ENCODE measurements around the gene AXL.
"Not testable (repeated sequence)": the region's sequence is repeated elsewhere in the genome, so short reads cannot be mapped to it uniquely, and the experiment has no call there.

Gene AXL

DNA sequence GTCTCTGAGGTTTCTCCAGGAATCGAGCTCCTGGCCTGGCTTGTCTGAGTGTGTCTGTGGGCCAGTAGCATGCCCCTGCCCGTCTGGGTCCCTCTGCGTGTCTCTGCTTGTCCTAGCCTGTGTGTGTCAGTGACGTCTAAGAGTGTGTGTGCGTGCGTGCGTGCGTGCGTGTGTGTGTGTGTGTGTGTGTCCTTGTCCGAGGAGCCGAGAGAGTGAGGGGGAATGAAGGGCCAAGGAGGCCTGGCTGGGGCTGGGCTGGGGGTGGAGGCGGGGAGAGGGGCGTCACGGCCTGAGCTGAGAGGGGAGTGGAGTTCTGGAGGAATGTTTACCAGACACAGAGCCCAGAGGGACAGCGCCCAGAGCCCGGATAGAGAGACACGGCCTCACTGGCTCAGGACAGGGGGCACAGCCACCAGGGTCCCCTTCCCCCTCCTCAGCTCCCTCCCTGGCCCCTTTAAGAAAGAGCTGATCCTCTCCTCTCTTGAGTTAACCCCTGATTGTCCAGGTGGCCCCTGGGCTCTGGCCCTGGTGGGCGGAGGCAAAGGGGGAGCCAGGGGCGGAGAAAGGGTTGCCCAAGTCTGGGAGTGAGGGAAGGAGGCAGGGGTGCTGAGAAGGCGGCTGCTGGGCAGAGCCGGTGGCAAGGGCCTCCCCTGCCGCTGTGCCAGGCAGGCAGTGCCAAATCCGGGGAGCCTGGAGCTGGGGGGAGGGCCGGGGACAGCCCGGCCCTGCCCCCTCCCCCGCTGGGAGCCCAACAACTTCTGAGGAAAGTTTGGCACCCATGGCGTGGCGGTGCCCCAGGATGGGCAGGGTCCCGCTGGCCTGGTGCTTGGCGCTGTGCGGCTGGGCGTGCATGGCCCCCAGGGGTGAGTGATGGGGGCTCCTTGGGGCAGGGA lies at the start of gene AXL:
TSS of gene AXL (plus strand) at position 609 of the 893 bp plus-strand sequence. CDS start at position 779, 170 bp downstream.
- DNase-seq (ENCODE audit: low read depth in 3 of 3) = no peak

DNA sequence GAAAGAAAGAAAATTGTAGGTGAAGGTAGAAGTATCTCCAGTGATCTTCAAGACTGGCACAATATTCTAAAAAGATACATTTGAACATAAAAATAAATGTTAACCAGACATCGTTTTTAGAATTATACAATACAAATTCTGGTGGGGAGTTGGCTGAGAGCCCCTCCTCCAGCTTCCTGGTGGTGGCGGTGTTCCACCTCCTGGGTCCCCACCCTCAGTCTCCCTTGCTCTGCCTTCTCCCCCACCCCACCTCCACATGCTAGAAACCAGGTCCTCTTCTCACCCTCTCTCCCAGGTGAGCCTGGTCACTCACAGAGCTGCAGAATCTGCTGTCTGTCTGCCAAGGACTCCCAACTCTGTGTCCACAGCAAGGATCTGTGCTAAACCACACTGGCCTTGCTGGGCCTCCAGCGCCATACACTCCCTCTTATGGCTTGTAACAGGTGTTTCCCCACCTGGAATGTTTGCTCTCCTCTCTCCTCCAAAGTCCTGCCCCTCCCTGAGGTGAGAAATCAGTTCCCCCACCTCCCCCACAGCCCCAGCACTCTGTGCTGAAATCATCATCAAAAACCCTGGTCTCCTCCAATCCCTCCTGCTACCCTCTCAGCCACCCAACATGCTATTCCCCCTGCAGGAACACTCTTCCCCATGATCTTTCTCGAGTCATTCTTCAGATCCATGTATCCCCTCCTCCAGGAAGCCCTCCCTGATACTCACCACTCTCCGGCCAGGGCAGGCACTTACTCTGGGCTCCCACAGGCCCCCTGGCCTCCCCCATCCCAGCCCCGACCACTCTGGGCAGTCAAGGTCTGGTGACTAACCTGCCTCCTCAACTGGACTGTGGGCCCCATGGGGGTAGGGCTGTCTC lies 46.5 kb upstream of the AXL start:
- DNase-seq (ENCODE audit: low read depth in 3 of 3) = no peak

DNA sequence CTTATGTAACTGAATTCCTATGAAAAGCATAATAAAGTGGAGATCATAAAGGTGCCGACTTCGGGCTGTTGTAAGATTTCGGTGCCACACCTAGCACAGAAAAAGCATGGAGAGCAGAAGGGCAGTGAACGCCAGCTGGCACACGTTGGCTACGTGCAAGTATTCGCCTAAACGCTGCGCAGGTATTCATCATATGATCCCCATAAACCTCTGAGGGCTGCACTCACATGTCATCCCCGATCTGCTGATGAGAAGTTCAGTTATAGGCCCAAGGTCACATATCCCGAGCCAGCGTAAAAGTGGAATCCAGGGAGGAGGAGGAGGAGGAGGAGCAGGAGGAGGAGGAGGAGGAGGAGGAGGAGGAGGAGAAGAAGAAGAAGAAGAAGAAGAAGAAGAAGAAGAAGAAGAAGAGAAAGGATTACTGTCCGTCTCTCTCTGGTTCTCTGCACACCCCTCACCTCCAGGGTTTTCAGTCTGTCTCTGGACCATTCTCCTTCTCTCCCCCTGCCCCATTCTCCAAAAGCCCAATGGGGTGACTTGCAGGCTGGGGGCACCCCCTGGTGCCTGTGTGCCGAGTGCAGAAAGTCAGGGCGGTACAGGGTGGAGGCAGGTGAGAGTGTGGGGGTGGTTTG lies 44.6 kb upstream of the AXL start:
- no peak for DNase-seq (ENCODE audit: low read depth in 3 of 3)

DNA sequence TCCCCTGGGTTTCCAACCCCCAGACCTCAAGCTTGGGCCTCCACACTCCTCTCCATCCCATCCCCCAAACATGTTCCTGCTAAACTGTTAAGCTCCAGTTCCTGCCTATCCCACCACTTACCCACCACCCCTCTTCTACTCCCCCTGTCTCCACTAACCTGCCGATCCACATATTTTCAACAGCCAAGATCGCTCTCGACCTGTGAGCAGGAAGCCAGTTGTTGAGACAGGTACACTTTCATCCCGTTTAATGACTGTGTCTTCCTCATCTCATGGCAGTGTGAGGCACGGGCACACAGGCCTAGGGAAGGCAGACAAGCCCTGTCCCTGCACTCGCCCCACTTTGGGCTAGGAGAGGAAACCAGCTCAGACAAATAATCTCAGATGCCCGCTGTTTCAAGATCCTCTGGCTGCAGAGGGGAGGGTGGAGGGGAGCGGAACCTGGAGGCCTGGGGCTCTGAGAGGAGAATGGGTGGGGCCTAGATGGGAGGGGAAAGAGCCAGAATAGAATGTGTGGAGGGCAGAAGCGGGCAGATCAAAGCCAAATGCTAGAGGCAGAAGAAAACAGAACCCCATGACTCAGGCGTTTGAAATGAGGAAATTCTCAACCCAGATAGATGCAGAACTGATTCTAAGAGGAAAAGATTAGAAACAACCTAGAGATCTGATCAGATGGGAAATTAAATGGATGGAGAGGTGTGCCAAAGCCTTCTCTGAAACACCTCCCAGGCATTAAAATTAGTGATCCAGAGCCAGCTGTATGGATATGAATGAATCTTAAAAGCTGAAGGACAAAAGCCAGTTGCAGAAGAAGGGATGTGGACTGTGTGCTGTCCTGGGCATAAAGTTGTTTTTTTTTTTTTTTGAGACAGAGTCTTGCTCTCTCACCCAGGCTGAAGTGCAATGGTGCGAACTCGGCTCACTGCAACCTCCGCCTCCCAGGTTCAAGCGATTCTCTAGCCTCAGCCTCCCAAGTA lies 42.9 kb upstream of the AXL start:
- DNase-seq (ENCODE audit: low read depth in 3 of 3) = no peak

DNA sequence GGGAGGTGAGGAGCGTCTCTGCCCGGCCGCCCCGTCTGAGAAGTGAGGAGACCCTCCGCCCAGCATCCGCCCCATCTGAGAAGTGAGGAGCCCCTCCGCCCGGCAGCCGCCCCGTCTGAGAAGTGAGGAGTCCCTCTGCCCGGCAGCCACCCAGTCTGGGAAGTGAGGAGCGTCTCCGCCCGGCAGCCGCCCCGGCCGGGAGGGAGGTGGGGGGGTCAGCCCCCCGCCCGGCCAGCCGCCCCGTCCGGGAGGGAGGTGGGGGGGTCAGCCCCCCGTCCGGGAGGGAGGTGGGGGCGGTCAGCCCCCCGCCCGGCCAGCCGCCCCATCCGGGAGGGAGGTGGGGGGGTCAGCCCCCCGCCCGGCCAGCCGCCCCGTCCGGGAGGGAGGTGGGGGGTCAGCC lies 38.9 kb upstream of the AXL start:
- DNase-seq (ENCODE audit: low read depth in 3 of 3) = not testable (repeated sequence)

DNA sequence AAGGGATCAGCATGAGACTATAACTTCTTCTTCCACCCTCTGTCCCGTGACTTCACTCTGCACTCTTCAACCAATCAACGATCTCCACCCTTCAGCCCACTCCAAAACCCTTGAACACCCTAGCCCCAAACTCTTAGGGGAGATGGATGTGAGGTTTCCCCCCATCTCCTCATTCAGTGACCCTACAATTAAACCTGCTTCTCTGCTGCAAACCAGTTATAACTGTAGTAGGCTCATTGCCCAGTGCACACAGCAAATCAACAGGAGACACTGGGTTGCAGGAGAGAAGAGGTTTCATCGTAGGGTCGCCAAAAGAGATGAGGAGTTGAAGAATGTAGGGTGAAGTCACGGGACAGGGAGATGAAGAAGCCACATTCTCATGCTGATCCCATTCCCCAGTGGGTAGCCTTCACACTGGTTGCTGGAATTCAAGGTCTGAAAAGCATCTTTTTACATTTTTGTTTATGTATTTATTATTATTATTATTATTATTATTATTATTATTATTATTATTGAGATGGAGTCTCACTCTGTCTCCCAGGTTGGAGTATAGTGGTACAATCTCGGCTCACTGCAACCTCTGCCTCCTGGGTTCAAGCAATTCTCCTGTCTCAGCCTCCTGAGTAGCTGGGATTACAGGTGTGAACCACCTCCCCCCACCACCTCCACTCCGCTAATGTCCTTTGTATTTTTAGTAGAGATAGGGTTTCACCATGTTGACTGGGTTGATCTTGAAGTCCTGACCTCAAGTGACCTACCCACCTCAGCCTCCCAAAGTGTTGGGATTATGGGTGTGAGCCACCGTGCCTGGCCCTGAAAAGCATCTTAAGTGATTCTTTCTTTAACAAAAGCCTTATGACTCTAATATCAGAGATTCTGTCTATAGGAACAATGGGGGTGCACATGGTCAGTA lies 31.8 kb upstream of the AXL start:
- no peak for DNase-seq (ENCODE audit: low read depth in 3 of 3)

DNA sequence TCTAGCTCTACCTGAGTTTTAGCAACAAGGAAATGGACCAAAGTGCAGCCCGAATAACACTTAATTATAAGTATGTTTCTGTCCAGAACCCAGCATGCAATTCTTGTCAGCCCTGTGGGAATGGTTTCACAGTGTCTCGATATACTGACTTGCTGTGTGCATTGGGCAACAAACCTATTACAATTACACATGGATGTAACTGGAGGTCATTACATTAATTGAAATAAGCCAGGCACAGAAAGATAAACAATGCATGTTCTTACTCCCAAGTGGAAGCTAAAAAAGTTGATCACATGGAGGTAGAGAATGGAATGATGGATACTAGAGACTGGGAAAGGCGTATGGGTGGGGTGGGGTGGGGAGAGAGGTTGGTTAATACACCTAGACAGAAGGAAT lies 31.1 kb upstream of the AXL start:
- DNase-seq (ENCODE audit: low read depth in 3 of 3) = no peak

DNA sequence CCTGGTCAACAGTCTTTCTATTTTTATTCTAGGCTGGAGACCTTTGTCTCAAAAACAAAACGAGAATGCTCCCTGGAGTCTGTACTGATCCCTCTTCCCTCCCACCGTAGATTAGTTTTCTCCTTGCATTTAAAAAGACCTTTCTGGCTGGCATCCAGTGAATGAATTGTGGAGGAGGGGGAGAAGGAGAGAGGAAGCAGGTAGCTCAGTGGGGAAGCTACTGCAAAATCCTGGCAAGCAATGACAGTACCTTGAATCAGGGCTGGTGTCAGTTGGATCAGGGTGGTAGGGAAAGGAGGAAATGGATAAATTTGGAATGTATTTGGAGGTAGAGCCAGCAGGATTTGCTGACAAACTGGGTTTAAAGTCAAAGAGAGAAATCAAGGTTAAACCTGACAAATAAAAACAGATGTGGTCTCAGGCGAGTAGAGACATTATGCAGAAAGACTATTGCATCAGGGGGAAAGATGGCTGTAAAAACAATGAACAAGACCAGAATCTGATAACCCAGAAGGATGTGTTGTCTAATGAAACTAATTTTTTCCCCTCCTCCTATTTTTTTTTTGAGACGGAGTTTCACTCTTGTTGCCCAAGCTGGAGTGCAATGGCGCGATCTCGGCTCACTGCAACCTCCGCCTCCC lies 29.5 kb upstream of the AXL start:
- DNase-seq (ENCODE audit: low read depth in 3 of 3) = no peak

DNA sequence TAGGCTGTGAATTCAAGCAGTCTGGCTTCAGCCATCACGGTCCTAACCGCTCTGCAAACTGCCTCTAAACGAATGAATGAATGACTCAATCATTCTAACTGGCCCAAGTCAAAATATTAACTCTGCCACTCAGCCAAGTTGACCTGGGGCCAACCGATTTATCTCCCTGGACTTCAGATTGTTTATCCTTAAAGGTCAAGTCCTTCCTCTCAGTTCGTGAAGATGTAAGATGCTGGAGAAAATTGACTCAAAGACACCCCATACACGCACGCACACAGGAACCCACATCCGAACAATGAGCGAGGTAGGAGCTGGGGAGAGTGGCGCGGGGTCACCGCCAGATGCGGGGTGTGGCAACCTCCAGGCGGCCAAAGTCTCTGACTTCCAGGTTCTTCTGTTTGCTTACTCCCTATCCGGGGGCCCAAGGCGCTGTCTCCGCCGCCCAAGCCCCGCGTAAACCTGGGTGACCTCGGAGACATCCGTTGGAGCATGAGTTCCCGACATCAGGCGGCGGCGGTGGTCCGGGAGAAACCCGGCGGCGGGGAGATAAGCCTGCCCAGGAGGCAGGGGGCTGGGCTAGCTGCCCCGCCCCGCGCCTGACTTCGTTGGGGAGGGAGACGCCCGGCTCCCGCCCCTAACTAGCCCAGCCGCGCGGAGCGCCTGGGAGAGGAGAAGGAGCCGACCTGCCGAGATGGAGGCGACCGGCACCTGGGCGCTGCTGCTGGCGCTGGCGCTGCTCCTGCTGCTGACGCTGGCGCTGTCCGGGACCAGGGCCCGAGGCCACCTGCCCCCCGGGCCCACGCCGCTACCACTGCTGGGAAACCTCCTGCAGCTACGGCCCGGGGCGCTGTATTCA lies 26.2 kb upstream of the AXL start, which contains the start of gene CYP2S1:
TSS of gene CYP2S1 (plus strand) at position 646 of the 856 bp plus-strand sequence. CDS start at position 692, 46 bp downstream.
- no peak for DNase-seq (ENCODE audit: low read depth in 3 of 3)

DNA sequence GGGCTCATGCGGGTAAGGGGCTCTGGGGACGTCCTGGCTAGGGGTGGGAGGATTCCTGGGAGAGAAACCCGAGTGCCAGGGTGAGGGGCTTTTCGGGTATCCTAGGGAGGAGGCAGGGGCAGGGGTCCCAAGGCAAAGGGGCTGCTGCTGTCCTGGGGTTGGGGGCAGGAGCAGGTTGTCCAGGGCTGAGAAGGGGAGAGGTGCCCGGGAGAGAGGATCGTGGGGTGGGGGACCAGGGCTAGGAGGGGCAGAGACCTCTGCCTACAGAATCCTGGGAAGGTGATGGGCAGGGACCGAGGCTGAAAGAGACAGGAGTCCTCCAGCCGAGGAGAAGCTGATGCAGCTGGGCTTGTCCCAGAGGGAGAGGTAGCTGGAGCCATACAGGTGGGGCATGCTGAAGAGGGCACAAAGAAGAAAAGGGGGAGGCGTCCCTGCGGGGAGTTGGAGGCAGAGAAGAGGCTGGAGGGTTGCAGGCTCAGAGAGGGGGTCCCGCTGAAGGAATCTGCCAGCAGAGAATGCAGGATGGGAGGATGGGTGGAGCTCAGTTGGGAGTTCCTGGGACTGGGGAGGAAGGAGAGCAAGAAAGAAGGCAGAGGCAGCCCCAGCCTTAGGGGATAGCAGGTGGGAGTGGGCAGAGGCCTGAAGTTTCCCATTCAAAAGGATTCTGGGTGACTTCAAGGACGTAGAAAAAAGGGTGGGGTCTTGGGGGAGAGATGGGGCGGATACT lies 25.4 kb upstream of the AXL start:
- no peak for DNase-seq (ENCODE audit: low read depth in 3 of 3)

DNA sequence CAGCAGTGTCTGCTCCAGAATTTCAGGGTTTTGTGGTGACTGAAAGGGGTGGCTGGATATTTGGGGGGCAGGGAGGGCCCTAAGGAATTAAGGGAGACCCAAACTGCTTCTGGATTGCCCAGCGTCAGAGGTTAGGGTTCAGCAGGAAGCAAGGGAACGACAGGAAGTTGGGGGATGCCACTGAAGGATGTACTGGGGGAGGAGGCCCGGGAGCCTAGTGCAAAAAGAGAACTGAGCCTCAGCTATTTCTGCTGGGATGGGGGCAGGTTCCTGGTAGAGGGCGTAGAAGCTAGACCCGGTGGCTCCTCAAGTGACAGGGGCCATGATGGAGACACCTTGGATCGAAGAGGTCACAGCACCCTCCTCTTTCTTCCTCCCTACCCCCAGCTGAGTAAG lies 24.9 kb upstream of the AXL start:
- no peak for DNase-seq (ENCODE audit: low read depth in 3 of 3)

DNA sequence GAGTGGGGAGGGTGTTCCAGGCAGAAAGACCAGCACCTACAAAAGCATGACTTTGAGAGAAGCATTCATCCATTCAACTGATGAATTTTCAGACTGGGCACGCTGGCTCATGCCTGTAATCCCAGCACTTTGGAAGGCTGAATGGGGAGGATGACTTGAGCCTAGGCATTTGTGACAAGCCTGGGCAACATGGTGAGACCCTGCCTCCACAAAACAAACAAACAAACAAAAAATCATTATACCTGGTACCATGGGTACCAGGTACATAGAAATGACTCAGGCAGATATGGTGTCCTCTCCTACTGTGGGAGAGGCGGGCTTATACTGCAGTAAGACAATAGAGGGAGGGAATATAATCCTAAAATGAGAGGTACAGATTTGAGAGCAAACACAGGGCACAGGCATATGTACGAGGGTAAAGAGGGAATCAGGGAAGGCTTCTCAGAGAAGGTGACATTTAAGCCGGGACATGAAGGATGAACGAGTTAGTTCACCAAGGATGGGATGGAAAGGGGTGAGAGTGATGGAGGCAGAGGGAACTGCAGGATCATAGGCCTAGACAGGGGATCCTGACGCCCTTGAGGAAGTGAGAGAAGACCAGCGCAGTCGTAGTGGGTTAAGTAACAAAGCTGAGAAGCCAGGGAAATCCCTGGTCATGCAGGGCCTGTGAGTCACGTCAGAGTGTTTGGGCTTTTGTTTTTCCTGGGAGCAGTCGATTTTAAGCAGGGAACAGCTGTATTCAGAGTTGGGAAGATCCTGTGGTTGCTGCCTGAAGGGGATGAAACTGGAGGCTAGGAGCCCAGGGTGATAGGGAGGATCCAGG lies 23.1 kb upstream of the AXL start:
- no peak for DNase-seq (ENCODE audit: low read depth in 3 of 3)

DNA sequence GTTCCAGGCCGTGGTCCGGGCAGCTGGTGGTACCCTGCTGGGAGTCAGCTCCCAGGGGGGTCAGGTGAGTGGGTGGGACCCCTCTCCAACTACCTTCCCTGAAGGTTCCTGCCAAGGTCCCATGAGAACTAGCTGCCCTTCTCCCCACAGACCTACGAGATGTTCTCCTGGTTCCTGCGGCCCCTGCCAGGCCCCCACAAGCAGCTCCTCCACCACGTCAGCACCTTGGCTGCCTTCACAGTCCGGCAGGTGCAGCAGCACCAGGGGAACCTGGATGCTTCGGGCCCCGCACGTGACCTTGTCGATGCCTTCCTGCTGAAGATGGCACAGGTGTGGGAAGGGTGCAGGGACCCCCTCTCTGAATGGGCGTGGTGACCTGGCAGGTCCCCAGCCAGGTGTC lies 20.5 kb upstream of the AXL start:
- no peak for DNase-seq (ENCODE audit: low read depth in 3 of 3)

DNA sequence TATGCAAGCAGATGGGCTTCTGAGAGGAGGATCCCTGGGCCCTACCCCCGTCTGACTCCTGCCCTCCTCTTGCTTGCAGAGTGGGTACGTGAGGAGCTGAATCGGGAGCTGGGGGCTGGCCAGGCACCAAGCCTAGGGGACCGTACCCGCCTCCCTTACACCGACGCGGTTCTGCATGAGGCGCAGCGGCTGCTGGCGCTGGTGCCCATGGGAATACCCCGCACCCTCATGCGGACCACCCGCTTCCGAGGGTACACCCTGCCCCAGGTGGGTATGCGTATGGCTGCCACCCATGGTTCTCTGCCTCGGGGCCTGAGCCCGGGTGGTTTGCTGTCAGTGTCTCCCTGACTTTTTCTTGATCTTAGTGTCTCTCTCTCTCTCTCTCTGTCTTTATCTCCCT lies 15.7 kb upstream of the AXL start:
- no peak for DNase-seq (ENCODE audit: low read depth in 3 of 3)

DNA sequence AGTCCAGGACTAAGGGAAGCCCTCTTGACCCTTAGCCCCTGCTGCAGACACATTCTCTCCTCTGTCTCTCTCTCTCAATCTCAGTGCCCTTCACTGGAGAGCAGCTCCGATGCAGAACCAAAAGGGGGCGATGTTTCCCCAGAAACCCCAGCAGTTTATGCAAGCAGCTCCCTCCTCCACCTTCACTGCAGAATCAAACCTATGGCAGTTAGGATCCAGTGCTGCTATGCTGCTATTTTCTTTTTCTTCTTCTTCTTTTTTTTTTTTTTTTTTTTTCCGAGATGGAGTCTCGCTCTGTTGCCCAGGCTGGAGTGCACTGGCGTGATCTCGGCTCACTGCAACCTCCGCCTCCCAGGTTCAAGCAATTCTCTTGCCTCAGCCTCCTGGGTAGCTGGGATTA lies 14.7 kb upstream of the AXL start:
- peak; percentile 52 to 77 (median 70) for DNase-seq (ENCODE audit: low read depth in 3 of 3)

DNA sequence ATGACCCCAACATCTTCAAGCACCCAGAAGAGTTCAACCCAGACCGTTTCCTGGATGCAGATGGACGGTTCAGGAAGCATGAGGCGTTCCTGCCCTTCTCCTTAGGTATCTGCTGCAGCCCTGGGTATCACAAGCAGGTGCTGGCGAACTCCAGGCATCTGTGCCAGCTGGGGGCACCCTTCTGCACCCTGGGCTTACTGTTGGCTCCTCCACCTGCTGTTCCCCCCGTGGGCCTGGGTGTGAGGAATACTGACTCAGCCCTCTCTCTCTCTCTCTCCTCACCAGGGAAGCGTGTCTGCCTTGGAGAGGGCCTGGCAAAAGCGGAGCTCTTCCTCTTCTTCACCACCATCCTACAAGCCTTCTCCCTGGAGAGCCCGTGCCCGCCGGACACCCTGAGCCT lies 13.0 kb upstream of the AXL start:
- no peak for DNase-seq (ENCODE audit: low read depth in 3 of 3)

DNA sequence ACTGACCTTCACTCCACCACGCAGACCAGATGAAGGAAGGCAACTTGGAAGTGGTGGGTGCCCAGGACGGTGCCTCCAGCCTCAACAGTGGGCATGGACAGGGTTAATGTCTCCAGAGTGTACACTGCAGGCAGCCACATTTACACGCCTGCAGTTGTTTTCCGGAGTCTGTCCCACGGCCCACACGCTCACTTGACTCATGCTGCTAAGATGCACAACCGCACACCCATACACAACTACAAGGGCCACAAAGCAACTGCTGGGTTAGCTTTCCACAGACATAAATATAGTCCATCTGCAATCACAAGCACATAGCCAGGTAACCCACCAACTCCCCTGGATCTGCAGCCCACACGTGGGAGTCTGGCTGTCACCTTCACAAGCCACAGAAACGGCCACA lies 12.6 kb upstream of the AXL start:
- no peak for DNase-seq (ENCODE audit: low read depth in 3 of 3)
